GM23248 (cell line): Measurements from ENCODE around the gene FADS1. TPM values are rescaled to one million over a fixed set of nuclear protein-coding genes. Genes with fewer than 3 reads are reported as not detected.

Experiments used
- DNase-seq: peaks from one replicate; pipeline ENCODE4 v3.0.0-alpha.2; 2015
- H2AFZ ChIP-seq: fragments of 200-600 bp; sonication (generic); 2 replicates; pipeline ENCODE4 v1.6.1; 2016; ENCODE audit warnings: antibody characterized with exemption
- H3F3A ChIP-seq: fragments of 200-600 bp; sonication (generic); 2 replicates; pipeline ENCODE4 v1.6.1; 2016; ENCODE audit warnings: mild to moderate bottlenecking, antibody characterized with exemption, mixed run types; ENCODE audit not compliant: insufficient read depth
- H3K27ac ChIP-seq: fragments of 200-600 bp; sonication (generic); 2 replicates; pipeline ENCODE4 v1.5.1; 2016; ENCODE audit warnings: mild to moderate bottlenecking
- H3K27me3 ChIP-seq: fragments of 200-600 bp; sonication (generic); replicated peaks from 2 replicates; pipeline ENCODE4 v1.6.1; 2016; ENCODE audit warnings: mild to moderate bottlenecking; ENCODE audit not compliant: insufficient read depth
- H3K36me3 ChIP-seq: fragments of 200-600 bp; sonication (generic); 2 replicates; pipeline ENCODE4 v1.6.1; 2016; ENCODE audit warnings: low read depth, mild to moderate bottlenecking
- H3K4me1 ChIP-seq: fragments of 200-600 bp; sonication (generic); 2 replicates; pipeline ENCODE4 v1.6.1; 2016; ENCODE audit warnings: mild to moderate bottlenecking; ENCODE audit not compliant: insufficient read depth
- H3K4me2 ChIP-seq: fragments of 200-600 bp; sonication (generic); one replicate; pipeline ENCODE4 v1.6.1; 2016; ENCODE audit warnings: mild to moderate bottlenecking; ENCODE audit not compliant: unreplicated experiment
- H3K4me3 ChIP-seq: fragments of 200-600 bp; sonication (generic); 2 replicates; pipeline ENCODE4 v1.5.1; 2016; ENCODE audit warnings: mild to moderate bottlenecking
- H3K79me2 ChIP-seq: fragments of 200-600 bp; sonication (generic); 2 replicates; pipeline ENCODE4 v1.6.1; 2016; ENCODE audit warnings: mild to moderate bottlenecking; ENCODE audit not compliant: insufficient read depth
- H3K9ac ChIP-seq: fragments of 200-600 bp; sonication (generic); 2 replicates; pipeline ENCODE4 v1.6.1; 2016; ENCODE audit warnings: mild to moderate bottlenecking
- H3K9me2 ChIP-seq: fragments of 200-600 bp; sonication (generic); 2 replicates; pipeline ENCODE4 v1.6.1; 2016; ENCODE audit warnings: mixed run types, mild to moderate bottlenecking, moderate library complexity; ENCODE audit not compliant: insufficient read depth
- H3K9me3 ChIP-seq: fragments of 200-600 bp; sonication (generic); one replicate; pipeline ENCODE4 v1.6.1; 2017; ENCODE audit warnings: low read depth
- H4K20me1 ChIP-seq: fragments of 200-600 bp; sonication (generic); 2 replicates; pipeline ENCODE4 v1.6.0; 2016; ENCODE audit not compliant: insufficient read depth
- EZH2 ChIP-seq: fragments of 200-600 bp; sonication (generic); IDR thresholded peaks from 2 replicates; pipeline ENCODE4 v1.6.1; 2018; ENCODE audit warnings: antibody characterized with exemption, mild to moderate bottlenecking; ENCODE audit not compliant: insufficient read depth, poor library complexity, severe bottlenecking
- EZH2phosphoT487 ChIP-seq: fragments of 200-600 bp; sonication (generic); IDR thresholded peaks from 2 replicates; pipeline ENCODE4 v1.6.1; 2018; ENCODE audit warnings: antibody characterized with exemption, moderate library complexity, mild to moderate bottlenecking, low read depth; ENCODE audit not compliant: insufficient read depth
- WGBS, 2 experiments: methylation state at CpG; one replicate each; pipeline ENCODE4 v1.1.6; 2015 to 2017; ENCODE audit warnings: low lambda C conversion rate in 2 of 2, low coverage in 1 of 2; ENCODE audit errors: missing lambda C conversion rate in 2 of 2; 5-methylcytosine and 5-hydroxymethylcytosine counted together
- in situ Hi-C: fragments of 300-500 bp; cut with MboI; formaldehyde crosslinking; loops from 2 replicates; pipeline ENCODE4 v1.15.0; 2020
- polyA plus RNA-seq: library from polyadenylated mRNA; unstranded; fragments of >200 nt; fragmentation: Nextera tagmentation; extraction: Ambion mirVana; gene quantifications from 2 replicates; pipeline ENCODE4 v1.2.1, GENCODE V29; 2016
- total RNA-seq: library from RNA; depleted of rRNA; stranded (reverse); fragments of >200 nt; shearing (Covaris generic); gene quantifications from 2 replicates; pipeline ENCODE4 v1.2.3, GENCODE V29; 2014

FADS1 gene
- total and polyA plus RNA-seq, 2 experiments from 2014 or later: 12.9 to 19.7 TPM

GRCh38 chr11:61847914-61848581 lies 31.2 kb upstream of the FADS1 start:
- no peak overlapping the region for H3K9ac ChIP-seq
- no peaks in the 10 kb centered on the region for H3K79me2 ChIP-seq
- H3K36me3 ChIP-seq: no peaks in the 10 kb centered on the region
- in situ Hi-C loops: no loop called here
- no peaks in the 10 kb centered on the region for H3K27me3 ChIP-seq
- no peak overlapping the region for H2AFZ ChIP-seq
- H3K4me2 ChIP-seq: no peak overlapping the region
- no peaks in the 10 kb centered on the region for H3F3A ChIP-seq
- no peak for DNase-seq
- H3K9me2 ChIP-seq: no peaks in the 10 kb centered on the region
- WGBS, 2 experiments: 93 to 99% methylated on average over 18 of the region's 18 CpGs
- H3K27ac ChIP-seq: no peak overlapping the region
- no peaks in the 10 kb centered on the region for H3K9me3 ChIP-seq
- no peaks in the 10 kb centered on the region for H3K4me1 ChIP-seq
- TF ChIP-seq EZH2 (no peak), EZH2phosphoT487 (no peak)
- H3K4me3 ChIP-seq: no peak overlapping the region
- H4K20me1 ChIP-seq: no peaks in the 10 kb centered on the region

- Histone ChIP-seq H3K36me3 (no peaks in the 10 kb centered on the region), H3K79me2 (no peaks in the 10 kb centered on the region), H3K27me3 (no peaks in the 10 kb centered on the region), H3F3A (no peaks in the 10 kb centered on the region), H3K9ac (no peak overlapping the region), H3K9me3 (no peaks in the 10 kb centered on the region), H3K9me2 (no peaks in the 10 kb centered on the region), H2AFZ (no peak overlapping the region), H4K20me1 (no peaks in the 10 kb centered on the region), H3K4me1 (no peaks in the 10 kb centered on the region), H3K4me3 (no peak overlapping the region), H3K27ac (no peak overlapping the region), H3K4me2 (no peak overlapping the region)
- TF ChIP-seq EZH2phosphoT487 (no peak), EZH2 (no peak)
- DNase-seq: no peak
- 90 to 93% methylated on average over 10 of the region's 10 CpGs for WGBS, 2 experiments
- in situ Hi-C loops: no loop called here
These were observed 29.7 kb upstream of the FADS1 start for GRCh38 chr11:61846362-61847020.

- no peaks in the 10 kb centered on the region for H3K4me1 ChIP-seq
- TF ChIP-seq EZH2: no peak
- TF ChIP-seq EZH2phosphoT487: no peak
- H3K36me3 ChIP-seq: no peaks in the 10 kb centered on the region
- in situ Hi-C loops: no loop called here
- H3K27ac ChIP-seq: no peak overlapping the region
- no peaks in the 10 kb centered on the region for H3F3A ChIP-seq
- no peak for DNase-seq
- H2AFZ ChIP-seq: no peak overlapping the region
- H3K9me3 ChIP-seq: no peaks in the 10 kb centered on the region
- no peaks in the 10 kb centered on the region for H3K9me2 ChIP-seq
- H3K4me3 ChIP-seq: no peak overlapping the region
- no peak overlapping the region for H3K4me2 ChIP-seq
- no peak overlapping the region for H3K9ac ChIP-seq
- no peaks in the 10 kb centered on the region for H4K20me1 ChIP-seq
- H3K79me2 ChIP-seq: no peaks in the 10 kb centered on the region
- no peaks in the 10 kb centered on the region for H3K27me3 ChIP-seq
- 72 to 75% methylated on average over 16 of the region's 16 CpGs for WGBS, 2 experiments
These were observed 28.2 kb upstream of the FADS1 start for GRCh38 chr11:61844909-61845565.

GRCh38 chr11:61842528-61842820 lies 25.7 kb upstream of the FADS1 start:
- TF ChIP-seq EZH2 (no peak), EZH2phosphoT487 (no peak)
- H3K9me2 ChIP-seq: no peaks in the 10 kb centered on the region
- H3K27ac ChIP-seq: no peak overlapping the region
- H3K9me3 ChIP-seq: no peaks in the 10 kb centered on the region
- H4K20me1 ChIP-seq: no peaks in the 10 kb centered on the region
- no peaks in the 10 kb centered on the region for H3K79me2 ChIP-seq
- no peak overlapping the region for H3K9ac ChIP-seq
- in situ Hi-C loops: no loop called here
- no peak for DNase-seq
- no peak overlapping the region for H2AFZ ChIP-seq
- no peak overlapping the region for H3K4me2 ChIP-seq
- H3K36me3 ChIP-seq: no peaks in the 10 kb centered on the region
- no peaks in the 10 kb centered on the region for H3F3A ChIP-seq
- no peak overlapping the region for H3K4me3 ChIP-seq
- WGBS, 2 experiments: 96 to 98% methylated on average over 7 of the region's 7 CpGs
- no peaks in the 10 kb centered on the region for H3K27me3 ChIP-seq
- no peaks in the 10 kb centered on the region for H3K4me1 ChIP-seq
